ENCODE results near the gene SLC25A22. TPM values are rescaled to one million over a fixed set of nuclear protein-coding genes. Genes with fewer than 3 reads are reported as not detected.

The SLC25A22 gene
- total and polyA plus RNA-seq, 9 of the 15 experiments (the other 6 are each of a cell fraction or from before 2014, with no cell fraction given): 0.41 to 55.4 (median 11.4) TPM

- TF ChIP-seq ZBTB40 (IDR thresholded peaks at IDR 0.05): peak; percentile 54; the same call in 1 of the 2 replicates
- no peak for TF ChIP-seq ZBTB40 (CRISPR knock-in tag; IDR thresholded peaks at IDR 0.05)
- peak; percentile 90 for TF ChIP-seq GATAD2B (IDR thresholded peaks at IDR 0.05; ENCODE audit: borderline replicate concordance)
- peak; percentile 87; the same call in 1 of the 2 replicates for TF ChIP-seq PHF8 (IDR thresholded peaks at IDR 0.05; ENCODE audit: borderline replicate concordance, low read length)
- TF ChIP-seq PCBP1 (IDR thresholded peaks at IDR 0.05; ENCODE audit: low read depth, low read length, poor library complexity, severe bottlenecking): peak; percentile 26
- peak; percentile 57; the same call in 1 of the 2 replicates for TF ChIP-seq NR3C1 (CRISPR knock-in tag; IDR thresholded peaks at IDR 0.05)
- TF ChIP-seq PYGO2 (tag; IDR thresholded peaks at IDR 0.05): no peak
- peak; percentile 20; the same call in 1 of the 2 replicates for TF ChIP-seq MBD2 (IDR thresholded peaks at IDR 0.05; ENCODE audit: borderline replicate concordance, low read depth)
- no peak for TF ChIP-seq EP300 (IDR thresholded peaks at IDR 0.05; ENCODE audit: low read length)
- peak in 1 of 2 experiments; percentile 55; a peak in 2 of 4 replicates for TF ChIP-seq ZNF639 (CRISPR knock-in tag; conservative IDR thresholded peaks at IDR 0.05 in 1 of 2, IDR thresholded peaks at IDR 0.05 in 1 of 2)
- peak; percentile 63 to 73; a peak in 1 of 4 replicates for TF ChIP-seq SIN3A (IDR thresholded peaks at IDR 0.05; ENCODE audit: borderline replicate concordance in 2 of 2, control insufficient read depth in 1 of 2, low read depth in 2 of 2, low read length in 2 of 2)
- TF ChIP-seq KHSRP (IDR thresholded peaks at IDR 0.05): no peak
- peak; percentile 84 for TF ChIP-seq TAF1 (IDR thresholded peaks at IDR 0.05; ENCODE audit: control insufficient read depth, extremely low read depth, insufficient read depth, low read length, severe bottlenecking)
These were observed 20.5 kb downstream of the SLC25A22 start, which contains the start of gene GATD1 (continued) for GRCh38 chr11:777288-778255.

Data from K562 (cell line).